SK-N-SH (cell line): ENCODE results near the gene ARHGAP44. TPM values are rescaled to one million over a fixed set of nuclear protein-coding genes. Genes with fewer than 3 reads are reported as not detected.
"Not testable (repeated sequence)": the region's sequence is repeated elsewhere in the genome, so short reads cannot be mapped to it uniquely, and the experiment has no call there.

ENCODE experiments used
- CTCF ChIA-PET: fragments of 300-600, 350-600 bp; formaldehyde crosslinking; extraction: SDS; loops from one replicate; lab custom pipeline; 2021; lab: Yijun Ruan, JAX
- POLR2A ChIA-PET: fragments of 350-600 bp; sonication (Branson Sonifier 250); formaldehyde crosslinking; extraction: SDS; loops from one replicate; lab custom pipeline; 2020; ENCODE audit warnings: antibody characterized with exemption, inconsistent platforms; lab: Yijun Ruan, JAX
- DNase-seq: peaks from one replicate; pipeline ENCODE4 v3.0.0; 2012
- H2AFZ ChIP-seq: fragments of 200-600 bp; sonication (generic); 2 replicates; pipeline ENCODE4 v1.8.1; 2016; ENCODE audit warnings: antibody characterized with exemption, mild to moderate bottlenecking, low read depth
- H3F3A ChIP-seq: fragments of 200-600 bp; sonication (generic); replicated peaks from 2 replicates; pipeline ENCODE3; 2016; ENCODE audit warnings: antibody characterized with exemption, mild to moderate bottlenecking; ENCODE audit not compliant: insufficient read depth
- H3K27ac ChIP-seq, 2 experiments: fragments of 200-500 bp in 1 of 2; fragments of 200-600 bp in 1 of 2; sonication (Bioruptor generic) in 1 of 2; sonication (generic), shearing (Covaris generic) in 1 of 2; 2 replicates each; pipeline versions ENCODE4 v1.5.1 to v1.6.1; 2014 to 2016; ENCODE audit warnings: low read depth in 2 of 2, inconsistent platforms in 1 of 2, low read length in 1 of 2, mild to moderate bottlenecking in 1 of 2, mixed read lengths in 1 of 2
- H3K27me3 ChIP-seq: fragments of 200-600 bp; sonication (generic), shearing (Covaris generic); 2 replicates; pipeline ENCODE4 v1.6.1; 2016; ENCODE audit warnings: mixed run types; ENCODE audit not compliant: insufficient read depth
- H3K36me3 ChIP-seq, 2 experiments: fragments of 200-500 bp in 1 of 2; fragments of 200-600 bp in 1 of 2; sonication (Bioruptor generic) in 1 of 2; sonication (generic) in 1 of 2; replicated peaks in 1 of 2; 2 replicates each; pipeline versions ENCODE3 to v1.5.1; 2014 to 2016; ENCODE audit warnings: low read length in 1 of 2, mild to moderate bottlenecking in 1 of 2; ENCODE audit not compliant: insufficient read depth in 2 of 2, control insufficient read depth in 1 of 2
- H3K4me1 ChIP-seq, 2 experiments: fragments of 200-500 bp in 1 of 2; fragments of 200-600 bp in 1 of 2; sonication (Bioruptor generic) in 1 of 2; sonication (generic), shearing (Covaris generic) in 1 of 2; 2 replicates each; pipeline versions ENCODE4 v1.5.1 to v1.6.1; 2014 to 2016; ENCODE audit warnings: low read depth in 1 of 2, low read length in 1 of 2, mixed run types in 1 of 2; ENCODE audit not compliant: insufficient read depth in 2 of 2, control insufficient read depth in 1 of 2
- H3K4me2 ChIP-seq: fragments of 200-600 bp; sonication (generic), shearing (Covaris generic); 2 replicates; pipeline ENCODE4 v1.6.1; 2017; ENCODE audit warnings: mixed run types
- H3K4me3 ChIP-seq, 2 experiments: fragments of 200-500 bp in 1 of 2; fragments of 200-600 bp in 1 of 2; sonication (Bioruptor generic) in 1 of 2; sonication (generic), shearing (Covaris generic) in 1 of 2; 2 replicates each; pipeline versions ENCODE4 v1.5.1 to v1.8.1; 2014 to 2016; ENCODE audit warnings: low read depth in 2 of 2, inconsistent platforms in 1 of 2, low read length in 1 of 2, mild to moderate bottlenecking in 1 of 2, mixed read lengths in 1 of 2, moderate library complexity in 1 of 2
- H3K79me2 ChIP-seq: fragments of 200-600 bp; sonication (generic); 2 replicates; pipeline ENCODE4 v1.8.1; 2017; ENCODE audit warnings: mild to moderate bottlenecking; ENCODE audit not compliant: insufficient read depth
- H3K9ac ChIP-seq: fragments of 200-600 bp; sonication (generic); 2 replicates; pipeline ENCODE4 v1.6.1; 2017; ENCODE audit warnings: mixed run types
- H3K9me2 ChIP-seq: fragments of 200-600 bp; sonication (generic); 2 replicates; pipeline ENCODE4 v1.6.1; 2017; ENCODE audit warnings: mixed run types
- H3K9me3 ChIP-seq: fragments of 200-600 bp; sonication (generic); 2 replicates; pipeline ENCODE4 v1.6.1; 2017; ENCODE audit warnings: mixed run types, mild to moderate bottlenecking, moderate library complexity
- H4K20me1 ChIP-seq: fragments of 200-600 bp; sonication (generic); 2 replicates; pipeline ENCODE4 v1.6.1; 2017; ENCODE audit warnings: mild to moderate bottlenecking, mixed run types; ENCODE audit not compliant: insufficient read depth
- ELF1 ChIP-seq: IDR thresholded peaks from 2 replicates; pipeline ENCODE4 v1.4.0; 2012
- EZH2phosphoT487 ChIP-seq: fragments of 200-600 bp; sonication (generic); IDR thresholded peaks from 2 replicates; pipeline ENCODE4 v1.6.1; 2017; ENCODE audit warnings: low read depth, mixed run types, mild to moderate bottlenecking, antibody characterized with exemption, moderate library complexity, borderline replicate concordance
- FOXM1 ChIP-seq: IDR thresholded peaks from 2 replicates; pipeline ENCODE4 v1.4.0; 2012; ENCODE audit warnings: low read depth, mild to moderate bottlenecking
- GABPA ChIP-seq: IDR thresholded peaks from 2 replicates; pipeline ENCODE4 v1.4.0; 2012; ENCODE audit warnings: low read depth, mild to moderate bottlenecking
- MAX ChIP-seq: IDR thresholded peaks from 2 replicates; pipeline ENCODE4 v1.4.0; 2012; ENCODE audit warnings: low read depth
- PBX3 ChIP-seq: IDR thresholded peaks from 2 replicates; pipeline ENCODE4; 2012
- RAD21 ChIP-seq: IDR thresholded peaks from 2 replicates; pipeline ENCODE4 v1.6.1; 2012; ENCODE audit warnings: mild to moderate bottlenecking, low read length
- RXRA ChIP-seq: IDR thresholded peaks from 2 replicates; pipeline ENCODE4 v1.4.0; 2012; ENCODE audit warnings: low read depth, mild to moderate bottlenecking, borderline replicate concordance
- TEAD4 ChIP-seq: IDR thresholded peaks from 2 replicates; pipeline ENCODE4 v1.4.0; 2012; ENCODE audit warnings: mild to moderate bottlenecking, borderline replicate concordance; ENCODE audit not compliant: insufficient read depth
- USF1 ChIP-seq: IDR thresholded peaks from 2 replicates; pipeline ENCODE4 v1.4.0; 2012; ENCODE audit warnings: low read depth, borderline replicate concordance
- YY1 ChIP-seq: IDR thresholded peaks from 2 replicates; pipeline ENCODE4 v1.4.0; 2012; ENCODE audit warnings: low read depth, mild to moderate bottlenecking
- WGBS: methylation state at CpG from one replicate; pipeline ENCODE4 v1.1.6; 2017; ENCODE audit warnings: low lambda C conversion rate; 5-methylcytosine and 5-hydroxymethylcytosine counted together
- polyA plus RNA-seq, 3 experiments: library from polyadenylated mRNA; depleted of rRNA; stranded (reverse); fragments of >200 nt; gene quantifications; 2 replicates each; pipeline ENCODE4 v1.2.3, GENCODE V29; 2012

The ARHGAP44 gene
- polyA plus RNA-seq, 1 of the 3 experiments (the other 2 are of a cell fraction) = 0.28 TPM

- CTCF ChIA-PET = no interaction called here
- no peaks in the 10 kb centered on the region for H3K27me3 ChIP-seq
- no peaks in the 10 kb centered on the region for H3K9me3 ChIP-seq
- no peak overlapping the region for H3K27ac ChIP-seq
- no peak overlapping the region for H3K4me2 ChIP-seq
- H3K79me2 ChIP-seq = no peaks in the 10 kb centered on the region
- WGBS = 20% methylated on average over 5 of the region's 5 CpGs
- POLR2A ChIA-PET = no interaction called here
- H3K4me1 ChIP-seq = no peaks in the 10 kb centered on the region
- no peaks in the 10 kb centered on the region for H3K9me2 ChIP-seq
- TF ChIP-seq RAD21 = no peak
- no peak for TF ChIP-seq TEAD4
- TF ChIP-seq MAX = no peak
- TF ChIP-seq PBX3 = no peak
- no peak for TF ChIP-seq FOXM1
- no peak for TF ChIP-seq EZH2phosphoT487
- no peak for TF ChIP-seq GABPA
- no peak for TF ChIP-seq YY1
- H4K20me1 ChIP-seq = no peaks in the 10 kb centered on the region
- H3K36me3 ChIP-seq = no peaks in the 10 kb centered on the region
- no peak overlapping the region for H2AFZ ChIP-seq
- DNase-seq = no peak
- no peak overlapping the region for H3K9ac ChIP-seq
- no peak overlapping the region for H3K4me3 ChIP-seq
- no peaks in the 10 kb centered on the region for H3F3A ChIP-seq
Observed at GRCh38 chr17:12867726-12868125, 78.4 kb downstream of the ARHGAP44 start.

GRCh38 chr17:12873415-12874125, 84.3 kb downstream of the ARHGAP44 start:
- H4K20me1 ChIP-seq, H3K4me3 ChIP-seq, H3K9me2 ChIP-seq, H3F3A ChIP-seq, CTCF ChIA-PET, DNase-seq, H3K79me2 ChIP-seq, H2AFZ ChIP-seq, POLR2A ChIA-PET, H3K9ac ChIP-seq, H3K27me3 ChIP-seq, H3K27ac ChIP-seq, H3K9me3 ChIP-seq, H3K4me2 ChIP-seq, H3K36me3 ChIP-seq, H3K4me1 ChIP-seq: not testable (repeated sequence)
- WGBS = 35% methylated on average over 7 of the region's 7 CpGs

- Histone ChIP-seq H3K79me2 (no peaks in the 10 kb centered on the region), H3K9ac (no peak overlapping the region), H3K9me3 (no peaks in the 10 kb centered on the region), H3K9me2 (no peaks in the 10 kb centered on the region), H3K27me3 (no peaks in the 10 kb centered on the region), H3K4me2 (no peak overlapping the region), H3F3A (no peaks in the 10 kb centered on the region), H2AFZ (no peak overlapping the region), H4K20me1 (no peaks in the 10 kb centered on the region), H3K27ac (no peak overlapping the region), H3K36me3 (no peaks in the 10 kb centered on the region), H3K4me3 (no peak overlapping the region), H3K4me1 (no peaks in the 10 kb centered on the region)
- 22% methylated on average over 7 of the region's 8 CpGs for WGBS
- TF ChIP-seq PBX3 (no peak), USF1 (no peak), ELF1 (no peak), RXRA (no peak), FOXM1 (no peak), EZH2phosphoT487 (no peak), RAD21 (no peak)
- ChIA-PET POLR2A (no interaction called here), CTCF (no interaction called here)
- no peak for DNase-seq
Observed at GRCh38 chr17:12877953-12878669, 88.8 kb downstream of the ARHGAP44 start.

- CTCF ChIA-PET, H3K79me2 ChIP-seq, H3K4me3 ChIP-seq, H3K9me3 ChIP-seq, POLR2A ChIA-PET, H3K4me1 ChIP-seq, DNase-seq, H3K4me2 ChIP-seq, H3K9me2 ChIP-seq, H3K27me3 ChIP-seq, H3K27ac ChIP-seq, H3K9ac ChIP-seq, H3K36me3 ChIP-seq, H4K20me1 ChIP-seq, H2AFZ ChIP-seq, H3F3A ChIP-seq: not testable (repeated sequence)
- 7% methylated on average over 5 of the region's 5 CpGs for WGBS
Observed at GRCh38 chr17:12879096-12879495, 89.8 kb downstream of the ARHGAP44 start.
